Chondrocyte (in vitro differentiated cells): Measurements from ENCODE around the gene LRP11. TPM values are rescaled to one million over a fixed set of nuclear protein-coding genes. Genes with fewer than 3 reads are reported as not detected.
"Not testable (repeated sequence)": the region's sequence is repeated elsewhere in the genome, so short reads cannot be mapped to it uniquely, and the experiment has no call there.

Experiments
- DNase-seq: peaks from one replicate; pipeline ENCODE4 v3.0.0; 2021; ENCODE audit warnings: mixed read lengths, low spot score
- H3K27ac Mint-ChIP-seq: one replicate; pipeline ENCODE4 v1.8.0; 2021; ENCODE audit warnings: mild to moderate bottlenecking, moderate library complexity, mixed read lengths; ENCODE audit not compliant: unreplicated experiment
- H3K27me3 Mint-ChIP-seq: 2 replicates; pipeline ENCODE4 v1.8.0; 2021; ENCODE audit warnings: low read depth, mixed read lengths
- H3K36me3 Mint-ChIP-seq: 2 replicates; pipeline ENCODE4 v1.8.0; 2021; ENCODE audit warnings: low read depth, mixed read lengths
- H3K4me1 Mint-ChIP-seq: 2 replicates; pipeline ENCODE4 v1.8.0; 2021; ENCODE audit warnings: low read depth, mild to moderate bottlenecking, mixed read lengths
- H3K4me3 Mint-ChIP-seq: one replicate; pipeline ENCODE4 v1.8.0; 2021; ENCODE audit warnings: mild to moderate bottlenecking, moderate library complexity, mixed read lengths; ENCODE audit not compliant: unreplicated experiment
- H3K9me3 Mint-ChIP-seq: 2 replicates; pipeline ENCODE4 v1.8.0; 2021; ENCODE audit warnings: low read depth, mixed read lengths
- total RNA-seq: library from RNA; stranded (reverse); gene quantifications from 3 replicates; pipeline ENCODE4 v1.2.1, GENCODE V29; 2021
- TF ChIP-seq, protein P1 (sequence below): fragments of 200-600 bp; sonication (generic); IDR thresholded peaks from 2 replicates; pipeline ENCODE4 v1.5.0; 2021; ENCODE audit warnings: antibody characterized with exemption, mild to moderate bottlenecking, moderate library complexity

LRP11 gene
- total RNA-seq, 1 donor from 2014 or later: 61.9 TPM

DNA sequence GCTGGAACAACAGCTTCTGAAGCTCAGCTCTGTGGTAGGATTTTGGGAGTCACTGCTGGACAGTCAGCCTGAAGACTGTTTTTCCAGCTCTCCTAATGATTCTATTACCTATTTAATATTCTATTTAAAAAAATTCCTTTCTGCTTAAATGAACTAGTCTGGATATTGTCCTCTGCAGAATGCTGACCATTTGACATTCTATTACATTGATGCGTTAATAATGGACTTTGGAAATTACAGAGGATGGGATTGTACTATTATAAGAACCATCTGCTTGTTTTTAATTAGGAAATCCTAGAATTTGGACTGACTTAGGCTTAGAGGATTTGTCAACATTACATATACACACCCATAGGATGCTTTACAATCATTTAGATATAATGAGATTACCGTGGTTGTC is 19.7 kb downstream of the LRP11 start:
- TF ChIP-seq, protein P1, sequence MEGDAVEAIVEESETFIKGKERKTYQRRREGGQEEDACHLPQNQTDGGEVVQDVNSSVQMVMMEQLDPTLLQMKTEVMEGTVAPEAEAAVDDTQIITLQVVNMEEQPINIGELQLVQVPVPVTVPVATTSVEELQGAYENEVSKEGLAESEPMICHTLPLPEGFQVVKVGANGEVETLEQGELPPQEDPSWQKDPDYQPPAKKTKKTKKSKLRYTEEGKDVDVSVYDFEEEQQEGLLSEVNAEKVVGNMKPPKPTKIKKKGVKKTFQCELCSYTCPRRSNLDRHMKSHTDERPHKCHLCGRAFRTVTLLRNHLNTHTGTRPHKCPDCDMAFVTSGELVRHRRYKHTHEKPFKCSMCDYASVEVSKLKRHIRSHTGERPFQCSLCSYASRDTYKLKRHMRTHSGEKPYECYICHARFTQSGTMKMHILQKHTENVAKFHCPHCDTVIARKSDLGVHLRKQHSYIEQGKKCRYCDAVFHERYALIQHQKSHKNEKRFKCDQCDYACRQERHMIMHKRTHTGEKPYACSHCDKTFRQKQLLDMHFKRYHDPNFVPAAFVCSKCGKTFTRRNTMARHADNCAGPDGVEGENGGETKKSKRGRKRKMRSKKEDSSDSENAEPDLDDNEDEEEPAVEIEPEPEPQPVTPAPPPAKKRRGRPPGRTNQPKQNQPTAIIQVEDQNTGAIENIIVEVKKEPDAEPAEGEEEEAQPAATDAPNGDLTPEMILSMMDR: no peak
- Mint-ChIP-seq H3K4me3 (no peak overlapping the region), H3K36me3 (peaks cover 9% of the 10 kb centered on the region), H3K27me3 (no peaks in the 10 kb centered on the region), H3K9me3 (no peaks in the 10 kb centered on the region), H3K4me1 (peaks cover 61% of the 10 kb centered on the region), H3K27ac (peak overlapping the region; percentile 79)
- DNase-seq: no peak

DNA sequence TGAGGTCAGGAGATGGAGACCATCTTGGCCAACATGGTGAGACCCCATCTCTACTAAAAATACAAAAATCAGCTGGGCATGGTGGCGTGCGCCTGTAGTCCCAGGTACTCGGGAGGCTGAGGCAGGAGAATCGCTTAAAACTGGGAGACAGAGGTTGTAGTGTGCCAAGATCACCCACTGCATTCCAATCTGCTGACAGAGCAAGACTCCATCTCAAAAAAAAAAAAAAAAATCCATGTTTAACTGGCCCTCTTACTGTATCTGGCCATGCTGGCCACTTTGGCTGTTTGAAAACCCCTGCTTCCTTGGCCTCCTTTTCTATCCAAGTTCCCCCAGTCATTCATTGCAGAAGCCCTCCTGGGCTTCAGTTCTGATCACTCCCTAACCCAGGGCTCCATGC is 20.1 kb downstream of the LRP11 start:
- peaks cover 11% of the 10 kb centered on the region for H3K36me3 Mint-ChIP-seq
- H3K27me3 Mint-ChIP-seq: not testable (repeated sequence)

DNA sequence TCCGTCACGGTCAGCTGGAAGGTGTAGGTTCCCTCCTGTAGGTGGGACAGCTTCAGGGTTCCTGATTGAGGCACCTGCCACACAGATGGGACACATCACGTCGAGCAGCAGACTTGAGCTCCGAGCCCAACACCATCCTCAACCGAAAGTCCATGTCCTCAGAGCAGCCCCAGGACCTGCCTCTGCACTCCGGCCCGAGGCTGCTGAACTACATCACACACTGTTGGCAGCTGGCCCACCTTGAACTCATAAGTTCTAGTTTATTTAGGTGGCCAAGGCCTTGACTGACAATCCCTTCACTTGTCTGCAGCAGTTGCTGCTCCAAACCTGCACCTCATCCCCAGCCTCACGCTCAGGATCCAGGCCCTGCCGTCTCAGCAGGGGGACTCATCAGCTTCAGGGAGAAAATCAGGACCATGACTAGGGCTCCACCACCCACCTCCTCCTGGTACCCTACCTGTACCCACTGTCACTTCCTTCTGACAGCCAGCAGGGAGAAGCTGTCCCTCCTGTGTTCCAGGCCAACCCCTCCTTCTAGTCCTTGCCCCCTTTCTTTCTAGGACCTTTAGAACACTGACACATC is 21.0 kb downstream of the LRP11 start:
- Mint-ChIP-seq H3K4me3 (no peak overlapping the region), H3K9me3 (no peaks in the 10 kb centered on the region), H3K4me1 (peaks cover 57% of the 10 kb centered on the region), H3K36me3 (peaks cover 9% of the 10 kb centered on the region), H3K27ac (no peak overlapping the region), H3K27me3 (no peaks in the 10 kb centered on the region)
- no peak for DNase-seq
- TF ChIP-seq, protein P1: no peak

More for the DNA sequence above, 20.1 kb downstream of the LRP11 start:
- Mint-ChIP-seq H3K27ac (peak overlapping the region; percentile 79), H3K4me1 (peaks cover 61% of the 10 kb centered on the region)
- not testable (repeated sequence) for H3K4me3 Mint-ChIP-seq, DNase-seq, H3K9me3 Mint-ChIP-seq

DNA sequence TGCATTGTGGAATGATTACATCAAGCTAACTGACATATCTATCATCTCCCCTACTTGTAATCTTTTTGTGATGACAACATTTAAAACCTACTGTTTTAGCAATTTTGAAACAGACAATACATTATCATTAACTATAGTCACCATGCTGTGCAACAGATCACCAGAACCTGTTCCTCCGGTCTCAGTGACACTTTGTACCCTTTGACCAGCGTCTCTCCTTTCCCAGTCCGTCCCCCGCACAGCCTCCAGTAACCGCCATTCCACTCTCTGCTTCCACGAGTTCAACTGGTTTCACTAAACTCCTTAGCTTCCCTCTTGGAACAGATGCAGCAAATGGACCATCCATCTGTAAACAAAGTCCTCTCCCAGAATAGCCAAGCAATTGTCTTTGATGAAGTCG is 21.8 kb downstream of the LRP11 start:
- Mint-ChIP-seq H3K4me3 (no peak overlapping the region), H3K36me3 (peaks cover 11% of the 10 kb centered on the region), H3K9me3 (no peaks in the 10 kb centered on the region), H3K27me3 (no peaks in the 10 kb centered on the region), H3K27ac (no peak overlapping the region), H3K4me1 (peaks cover 48% of the 10 kb centered on the region)
- no peak for DNase-seq
- TF ChIP-seq, protein P1: no peak

DNA sequence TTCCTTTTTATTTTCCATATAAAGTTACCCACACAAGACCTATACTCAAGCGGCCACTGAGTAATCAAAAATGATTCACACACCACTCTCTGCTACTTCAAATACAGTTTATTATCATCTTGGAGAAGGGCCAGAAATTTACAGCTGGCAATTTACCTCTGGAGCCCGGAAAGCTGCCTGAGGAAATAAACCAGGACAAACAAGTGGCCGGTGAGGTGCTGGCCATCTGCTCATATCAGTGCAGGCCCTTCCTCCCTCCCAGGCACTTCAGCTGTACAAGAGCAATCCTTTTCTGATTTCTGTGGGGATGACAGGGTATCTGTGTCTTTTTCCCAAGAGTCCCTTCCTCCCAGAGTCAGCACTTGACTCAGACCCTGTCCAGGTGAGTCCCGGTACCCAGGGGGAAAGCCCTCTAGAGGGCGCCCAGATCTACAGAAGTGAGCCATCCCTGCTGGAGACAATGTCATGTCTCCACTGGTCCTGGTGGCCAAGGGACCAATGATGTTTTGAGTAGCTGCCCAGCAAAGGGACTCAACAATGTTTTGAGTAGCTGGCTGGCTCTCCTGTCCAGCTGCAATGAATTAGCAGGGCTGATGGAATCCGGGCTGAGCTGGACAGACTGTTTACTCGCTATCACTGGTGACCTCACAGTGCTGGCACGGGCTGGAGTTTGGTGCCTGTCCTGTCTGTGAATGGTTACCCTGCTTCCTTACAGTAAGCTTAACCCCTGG is 23.6 kb downstream of the LRP11 start:
- DNase-seq: no peak
- TF ChIP-seq, protein P1: peak; percentile 82
- no peaks in the 10 kb centered on the region for H3K9me3 Mint-ChIP-seq
- H3K27ac Mint-ChIP-seq: peak overlapping the region; percentile 79
- no peaks in the 10 kb centered on the region for H3K27me3 Mint-ChIP-seq
- H3K4me3 Mint-ChIP-seq: no peak overlapping the region
- H3K36me3 Mint-ChIP-seq: peaks cover 15% of the 10 kb centered on the region
- H3K4me1 Mint-ChIP-seq: peaks cover 33% of the 10 kb centered on the region
